ENCODE data around the gene PRKAA2.

PRKAA2 gene

DNA sequence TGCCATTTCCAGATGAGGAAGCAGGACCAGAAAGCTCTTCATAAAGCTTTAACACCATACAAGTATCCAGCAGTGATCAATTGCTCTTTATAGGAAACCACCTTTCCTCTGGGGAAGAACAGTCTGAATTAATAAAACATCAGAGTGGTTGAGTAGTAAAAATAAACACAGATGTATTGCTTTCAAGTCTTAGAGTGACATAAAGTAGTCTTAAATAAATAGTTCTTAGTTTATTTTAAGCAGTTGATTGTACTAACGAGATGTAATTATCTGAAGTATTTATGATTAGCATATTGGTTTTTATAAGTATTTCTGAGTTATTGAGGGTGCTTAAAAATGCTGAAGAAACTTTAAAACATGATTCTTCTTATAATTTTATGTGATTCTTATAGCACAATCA is 67.0 kb downstream of the PRKAA2 start:
- no peak for DNase-seq (ENCODE audit: low read depth in 2 of 2)

GRCh38 chr1:56713112-56713511 is 68.0 kb downstream of the PRKAA2 start:
- DNase-seq (ENCODE audit: low read depth in 2 of 2): no peak

DNA sequence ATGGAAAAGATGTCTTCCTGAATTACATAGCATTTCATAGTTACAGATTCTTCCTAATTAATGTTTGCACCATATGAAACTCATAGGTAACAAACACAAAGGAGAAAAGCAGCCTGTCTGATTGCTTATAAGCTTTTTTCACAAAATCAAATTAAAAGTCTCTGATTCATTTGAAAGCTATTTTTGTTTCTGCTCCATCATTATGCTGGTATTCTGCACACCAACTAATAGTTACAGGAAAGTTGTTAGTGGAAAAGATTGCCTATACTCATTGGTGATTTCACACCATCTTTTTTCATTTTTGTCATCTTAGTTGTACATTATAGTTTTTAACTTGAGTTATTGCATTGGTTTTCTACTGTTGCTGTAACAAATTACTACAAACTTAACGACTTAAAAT is 70.0 kb downstream of the PRKAA2 start:
- DNase-seq (ENCODE audit: low read depth in 2 of 2): no peak

DNA sequence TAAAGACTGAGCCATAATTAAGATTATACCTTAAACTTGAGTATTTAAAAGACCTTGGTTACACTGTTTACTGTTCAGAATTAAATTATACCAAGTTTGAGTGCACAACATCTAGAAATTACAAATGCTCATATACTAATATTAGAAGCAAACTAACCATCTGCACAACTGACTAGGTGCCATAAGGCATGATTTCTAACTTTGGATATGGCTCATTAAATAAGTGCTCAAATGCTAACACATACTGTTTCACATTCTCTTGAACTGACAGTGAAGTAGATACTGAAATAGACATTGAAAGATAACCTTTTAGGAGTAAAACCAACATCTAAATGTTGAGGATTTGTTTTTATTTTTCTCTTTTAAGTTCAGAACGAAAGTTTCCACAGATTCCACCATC is 74.1 kb downstream of the PRKAA2 start:
- no peak for DNase-seq (ENCODE audit: low read depth in 2 of 2)

GRCh38 chr1:56726706-56727105 is 81.6 kb downstream of the PRKAA2 start:
- DNase-seq (ENCODE audit: low read depth in 2 of 2): no peak

DNA sequence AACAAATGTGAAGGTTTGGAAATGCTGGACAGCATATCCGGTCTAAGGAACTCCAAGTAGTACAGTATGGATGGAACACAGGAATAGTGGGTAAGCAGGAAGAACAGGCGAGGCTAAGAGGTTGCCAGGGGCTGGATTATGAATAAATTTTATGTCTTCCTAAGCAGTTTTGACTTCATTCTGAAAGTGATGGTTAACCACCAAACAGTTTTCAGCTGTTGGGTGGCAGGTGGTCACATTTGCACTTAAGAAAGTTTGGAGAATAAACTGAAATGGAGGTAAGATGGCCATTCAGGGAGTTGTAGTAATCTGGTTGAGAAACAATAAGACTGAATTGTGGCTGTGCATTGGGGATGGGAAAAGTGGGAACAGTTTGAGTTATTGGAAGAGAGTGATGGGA is 83.8 kb downstream of the PRKAA2 start:
- DNase-seq (ENCODE audit: low read depth in 2 of 2): no peak

GRCh38 chr1:56745231-56745630 is 100.1 kb downstream of the PRKAA2 start:
- DNase-seq (ENCODE audit: low read depth in 2 of 2): no peak

DNA sequence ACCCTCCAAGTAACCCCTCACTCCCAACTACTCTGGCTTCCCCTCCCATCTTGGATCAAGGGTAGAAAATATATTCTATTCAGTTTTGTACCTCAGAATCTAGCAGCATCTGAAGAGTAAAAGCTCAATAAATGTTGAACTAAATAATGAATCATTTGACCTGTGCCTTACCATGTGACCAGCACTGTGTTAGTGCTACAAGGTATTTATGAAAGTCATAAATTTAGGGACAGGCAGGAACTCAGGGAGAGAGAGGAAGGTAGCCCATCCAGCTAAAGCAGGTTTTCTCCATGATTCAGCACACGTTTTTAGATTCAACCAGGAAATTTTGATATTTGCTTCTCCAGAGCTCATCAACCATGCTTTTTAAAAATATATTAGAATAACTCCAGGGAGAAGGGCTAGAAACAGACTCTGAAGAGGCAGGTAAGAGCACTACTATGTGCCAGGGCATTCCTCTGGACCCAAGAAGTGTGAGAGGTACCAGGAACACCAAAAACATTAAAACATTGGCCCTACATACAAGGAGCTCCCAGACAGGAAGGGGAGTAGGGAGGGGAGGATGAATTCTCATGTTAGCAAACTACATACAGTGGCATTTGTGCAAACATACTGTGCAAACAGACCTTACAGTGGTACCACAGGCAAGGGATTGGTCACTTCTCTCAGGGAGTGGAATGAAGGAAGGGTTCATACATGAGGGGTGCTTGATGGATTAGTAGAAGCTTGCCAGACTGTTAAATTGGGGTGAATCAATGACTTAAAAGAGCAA is 109.8 kb downstream of the PRKAA2 start:
- no peak for DNase-seq (ENCODE audit: low read depth in 2 of 2)

GRCh38 chr1:56755911-56756310 is 110.8 kb downstream of the PRKAA2 start:
- no peak for DNase-seq (ENCODE audit: low read depth in 2 of 2)

DNA sequence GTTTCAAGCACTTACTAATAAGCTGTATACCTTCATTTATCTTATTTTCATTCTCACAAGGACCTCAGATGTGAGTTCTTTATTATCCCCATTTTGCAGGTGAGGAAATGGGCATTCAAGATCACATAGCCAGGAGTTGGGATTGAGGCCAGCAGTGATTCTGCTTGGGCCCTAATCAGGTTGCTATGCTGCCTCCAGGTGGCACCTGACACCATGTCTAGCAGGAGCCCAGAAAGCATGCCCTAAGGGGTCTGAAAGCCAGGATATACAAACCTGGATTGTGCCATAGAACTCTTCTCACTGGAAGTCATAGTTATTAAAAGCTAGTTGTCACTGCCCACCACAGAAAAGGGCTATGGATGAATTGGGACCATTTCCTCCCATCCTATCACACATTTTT is 113.0 kb downstream of the PRKAA2 start:
- DNase-seq (ENCODE audit: low read depth in 2 of 2): no peak

DNA sequence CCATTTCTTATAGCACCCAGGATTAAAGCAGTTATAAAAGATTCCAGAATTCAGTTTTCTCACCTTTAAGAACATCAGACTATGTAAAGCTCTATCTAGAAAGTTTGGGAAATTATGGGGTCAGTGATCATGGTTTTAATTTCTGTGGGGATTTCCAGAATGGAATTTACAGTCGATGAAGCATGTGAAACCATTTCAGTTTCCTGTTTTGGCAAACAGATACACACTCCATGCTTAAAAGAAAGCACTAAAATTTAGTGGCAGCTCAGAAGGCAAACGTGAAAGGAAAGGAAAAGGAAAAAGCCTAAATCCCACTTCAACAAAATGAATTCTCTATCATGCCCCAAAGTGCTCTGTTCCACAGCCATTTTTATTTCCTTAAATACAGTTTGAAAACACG is 113.7 kb downstream of the PRKAA2 start:
- no peak for DNase-seq (ENCODE audit: low read depth in 2 of 2)

Measured in stimulated activated CD4-positive, alpha-beta T cell treated with anti-CD3 and anti-CD28 coated beads, Interleukin-15, amount 100 ng/mL, for 48 hours (primary cell).